GM10248 (cell line): ENCODE results near the gene ADAP1.
"Not testable (repeated sequence)": the region's sequence is repeated elsewhere in the genome, so short reads cannot be mapped to it uniquely, and the experiment has no call there.

Experiments
- CTCF ChIA-PET: fragments of 300-600 bp; sonication (Branson Sonifier 250); formaldehyde crosslinking; extraction: SDS; loops from one replicate; lab custom pipeline; 2021; ENCODE audit warnings: antibody characterized with exemption; lab: Yijun Ruan, JAX
- POLR2A ChIA-PET: fragments of 350-650 bp; sonication (Branson Sonifier 250); formaldehyde crosslinking; extraction: SDS; loops from one replicate; lab custom pipeline; 2020; ENCODE audit warnings: antibody characterized with exemption; lab: Yijun Ruan, JAX
- DNase-seq: peaks from one replicate; pipeline ENCODE4 v3.0.0; 2012; ENCODE audit errors: extremely low spot score
- CTCF ChIP-seq: IDR thresholded peaks from 2 replicates; pipeline ENCODE4 v1.5.1; 2012; ENCODE audit warnings: mild to moderate bottlenecking, low read depth; ENCODE audit errors: extremely low read depth, missing control alignments, control extremely low read depth

Gene ADAP1

GRCh38 chr7:926061-927030 is 28.1 kb downstream of the ADAP1 start:
- POLR2A ChIA-PET = no interaction called here
- CTCF ChIA-PET = interaction anchor here (1.2 to 3.3 kb wide), 4 partner anchors 14 to 66 kb away, joined by 3 to 19 read pairs (median 3); no protein-coding TSS in a partner anchor
- TF ChIP-seq CTCF = no peak

GRCh38 chr7:925601-926000 is 28.9 kb downstream of the ADAP1 start:
- no peak for TF ChIP-seq CTCF
- ChIA-PET POLR2A (no interaction called here), CTCF (interaction anchor here (1.1 to 1.5 kb wide), 4 partner anchors 18 to 34 kb away, joined by 3 to 4 read pairs (median 3); no protein-coding TSS in a partner anchor)
- no peak for DNase-seq

More at GRCh38 chr7:926061-927030, 28.1 kb downstream of the ADAP1 start:
- DNase-seq = no peak

GRCh38 chr7:924541-925231 is 29.8 kb downstream of the ADAP1 start:
- TF ChIP-seq CTCF = no peak
- ChIA-PET POLR2A (interaction anchor here (0.7 kb wide), 1 partner anchor 603 kb away, joined by 6 read pairs; no protein-coding TSS in a partner anchor), CTCF (interaction anchor here (1.0 to 1.2 kb wide), 5 partner anchors 15 to 68 kb away, joined by 3 to 4 read pairs (median 3); no protein-coding TSS in a partner anchor)
- peak; percentile 79 for DNase-seq

GRCh38 chr7:924042-924441 is 30.4 kb downstream of the ADAP1 start:
- POLR2A ChIA-PET, DNase-seq: not testable (repeated sequence)
- CTCF ChIA-PET = interaction anchor here (0.9 to 2.2 kb wide), 6 partner anchors 12 to 253 kb away, joined by 3 to 7 read pairs (median 3); no protein-coding TSS in a partner anchor

GRCh38 chr7:923108-924041 is 31.1 kb downstream of the ADAP1 start:
- no peak for TF ChIP-seq CTCF
- ChIA-PET POLR2A (no interaction called here), CTCF (interaction anchor here (0.9 to 2.2 kb wide), 4 partner anchors 11 to 254 kb away, joined by 3 to 7 read pairs (median 4); no protein-coding TSS in a partner anchor)
- DNase-seq = peak; percentile 90

GRCh38 chr7:922334-923107 is 32.0 kb downstream of the ADAP1 start:
- no peak for DNase-seq
- ChIA-PET POLR2A (no interaction called here), CTCF (interaction anchor here (1.2 to 2.2 kb wide), 3 partner anchors 10 to 143 kb away, joined by 3 to 7 read pairs (median 4); no protein-coding TSS in a partner anchor)
- TF ChIP-seq CTCF = no peak
